Natural killer cell (primary cell): ENCODE results near the gene ARID1B. TPM values are rescaled to one million over a fixed set of nuclear protein-coding genes. Genes with fewer than 3 reads are reported as not detected.

ENCODE experiments used
- ATAC-seq, 3 donors: fragments of 150-1000 bp in 2 of 3; fragments of 200-7000 bp in 1 of 3; cut with Tn5 transposase; 1 replicate in 1 of 3; 2 replicates in 2 of 3; pipeline ENCODE4 v1.10.0; 2021; ENCODE audit warnings: mild to moderate bottlenecking in 2 of 3, moderate library complexity in 2 of 3
- DNase-seq, 2 donors: peaks; one replicate each; pipeline versions ENCODE4 v3.0.0 to v3.0.0-alpha.2; 2013 to 2021; ENCODE audit warnings: mixed read lengths in 1 of 2
- H3K27ac ChIP-seq: one replicate; pipeline ENCODE4 v1.5.1; 2013; ENCODE audit warnings: mild to moderate bottlenecking, low read length
- H3K27me3 ChIP-seq: one replicate; pipeline ENCODE4 v1.6.1; 2013; ENCODE audit warnings: low read length; ENCODE audit not compliant: control insufficient read depth, insufficient read depth
- H3K36me3 ChIP-seq: one replicate; pipeline ENCODE4 v1.6.1; 2013; ENCODE audit warnings: low read length; ENCODE audit not compliant: control insufficient read depth, insufficient read depth
- H3K4me1 ChIP-seq: one replicate; pipeline ENCODE4 v1.6.1; 2013; ENCODE audit warnings: low read length; ENCODE audit not compliant: control insufficient read depth, insufficient read depth
- H3K4me3 ChIP-seq: one replicate; pipeline ENCODE4 v1.5.1; 2013; ENCODE audit warnings: low read length
- H3K9me3 ChIP-seq: one replicate; pipeline ENCODE4 v1.6.1; 2013; ENCODE audit warnings: low read length; ENCODE audit not compliant: control insufficient read depth, insufficient read depth
- H3K27ac Mint-ChIP-seq, 2 donors: one replicate each; pipeline ENCODE4 v1.8.0; 2022; ENCODE audit warnings: mild to moderate bottlenecking in 2 of 2, mixed read lengths in 2 of 2, moderate library complexity in 1 of 2
- H3K27me3 Mint-ChIP-seq, 2 donors: one replicate each; pipeline ENCODE4 v1.8.0; 2022; ENCODE audit warnings: low read depth in 2 of 2, mixed read lengths in 2 of 2
- H3K36me3 Mint-ChIP-seq: one replicate; pipeline ENCODE4 v1.8.0; 2022; ENCODE audit warnings: mixed read lengths
- H3K4me1 Mint-ChIP-seq, 2 donors: one replicate each; pipeline ENCODE4 v1.8.0; 2022; ENCODE audit warnings: mixed read lengths in 2 of 2
- H3K4me3 Mint-ChIP-seq: one replicate; pipeline ENCODE4 v1.8.0; 2022; ENCODE audit warnings: mild to moderate bottlenecking, moderate library complexity, mixed read lengths
- H3K9me3 Mint-ChIP-seq, 2 donors: one replicate each; pipeline ENCODE4 v1.8.0; 2022; ENCODE audit warnings: mixed read lengths in 2 of 2
- WGBS: methylation state at CpG from one replicate; pipeline ENCODE4 v1.1.7; 2013; ENCODE audit warnings: missing lambda C conversion rate; ENCODE audit not compliant: insufficient coverage; 5-methylcytosine and 5-hydroxymethylcytosine counted together
- intact Hi-C: fragments of 100-400 bp; cut with micrococcal nuclease; formaldehyde crosslinking; loops from one replicate; pipeline ENCODE4 v1.14.2; 2022
- total RNA-seq, 4 donors: library from RNA; stranded (reverse); fragments of 120-200 nt in 1 of 4; gene quantifications; one replicate each; pipeline versions ENCODE4 v1.2.3 to v1.2.4, GENCODE V29; 2013 to 2022
- TF ChIP-seq, protein P1 (sequence below): fragments of 200-600 bp; IDR thresholded peaks from one replicate; pipeline ENCODE4 v1.8.0; 2022; ENCODE audit warnings: antibody characterized with exemption

The ARID1B gene
- total RNA-seq, 3 donors from 2014 or later (not counting 1 experiment from before 2014, with no cell fraction given) = 180 to 201 (median 189) TPM

DNA sequence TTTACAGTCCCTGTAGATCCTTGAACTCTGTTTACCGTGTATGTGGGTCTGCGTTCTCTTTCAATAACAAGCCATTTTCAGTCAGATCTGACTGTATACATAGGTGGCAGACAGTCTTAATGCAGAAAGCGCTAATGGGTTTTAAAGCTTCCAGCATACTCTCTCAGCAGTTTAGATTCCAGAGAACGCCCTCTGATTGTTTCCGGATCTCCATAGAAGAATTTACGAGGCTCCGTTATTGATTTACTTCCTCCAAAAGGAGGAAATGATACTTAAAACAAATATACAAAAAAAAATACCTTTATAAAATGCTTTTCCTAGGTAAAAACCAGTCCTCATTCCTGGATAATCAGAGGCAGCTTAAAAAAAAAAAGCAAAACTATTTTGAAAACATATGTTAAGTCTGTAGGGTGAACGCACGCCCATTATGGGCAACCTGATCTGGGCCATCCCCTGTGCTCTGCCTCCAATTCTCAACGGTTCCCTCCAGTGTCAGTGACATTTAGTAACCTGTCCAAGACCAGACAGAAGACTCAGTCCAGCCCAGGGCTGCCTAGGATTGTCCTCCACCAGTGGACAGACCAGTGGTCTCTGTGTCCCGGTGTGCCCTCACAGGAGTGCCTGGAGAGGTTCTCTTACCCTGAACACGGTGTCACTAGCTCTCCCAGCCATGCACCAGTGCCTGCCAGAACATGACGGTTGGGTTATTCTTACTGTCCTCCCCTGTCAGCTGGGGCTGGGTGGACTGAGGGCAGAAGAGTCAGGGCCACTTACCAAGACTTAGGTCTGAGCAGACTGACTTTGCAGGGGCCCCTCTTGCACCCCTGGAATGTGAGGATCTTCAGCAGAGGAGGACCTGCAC lies 217.3 kb downstream of the ARID1B start:
- Histone ChIP-seq H3K4me3 (no peak overlapping the region), H3K9me3 (no peaks in the 10 kb centered on the region), H3K36me3 (no peaks in the 10 kb centered on the region), H3K27me3 (no peaks in the 10 kb centered on the region), H3K27ac (no peak overlapping the region), H3K4me1 (peaks cover 4% of the 10 kb centered on the region)
- Mint-ChIP-seq H3K27me3 (no peaks in the 10 kb centered on the region), H3K4me3 (no peak overlapping the region), H3K27ac (no peak overlapping the region), H3K36me3 (no peaks in the 10 kb centered on the region), H3K9me3 (no peaks in the 10 kb centered on the region), H3K4me1 (peaks cover 39 to 45% of the 10 kb centered on the region in 2 donors)
- DNase-seq = no peak
- intact Hi-C loops = no loop called here
- no peak for ATAC-seq
- 70% methylated on average over 11 of the region's 13 CpGs for WGBS
- TF ChIP-seq, protein P1, sequence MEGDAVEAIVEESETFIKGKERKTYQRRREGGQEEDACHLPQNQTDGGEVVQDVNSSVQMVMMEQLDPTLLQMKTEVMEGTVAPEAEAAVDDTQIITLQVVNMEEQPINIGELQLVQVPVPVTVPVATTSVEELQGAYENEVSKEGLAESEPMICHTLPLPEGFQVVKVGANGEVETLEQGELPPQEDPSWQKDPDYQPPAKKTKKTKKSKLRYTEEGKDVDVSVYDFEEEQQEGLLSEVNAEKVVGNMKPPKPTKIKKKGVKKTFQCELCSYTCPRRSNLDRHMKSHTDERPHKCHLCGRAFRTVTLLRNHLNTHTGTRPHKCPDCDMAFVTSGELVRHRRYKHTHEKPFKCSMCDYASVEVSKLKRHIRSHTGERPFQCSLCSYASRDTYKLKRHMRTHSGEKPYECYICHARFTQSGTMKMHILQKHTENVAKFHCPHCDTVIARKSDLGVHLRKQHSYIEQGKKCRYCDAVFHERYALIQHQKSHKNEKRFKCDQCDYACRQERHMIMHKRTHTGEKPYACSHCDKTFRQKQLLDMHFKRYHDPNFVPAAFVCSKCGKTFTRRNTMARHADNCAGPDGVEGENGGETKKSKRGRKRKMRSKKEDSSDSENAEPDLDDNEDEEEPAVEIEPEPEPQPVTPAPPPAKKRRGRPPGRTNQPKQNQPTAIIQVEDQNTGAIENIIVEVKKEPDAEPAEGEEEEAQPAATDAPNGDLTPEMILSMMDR = no peak

DNA sequence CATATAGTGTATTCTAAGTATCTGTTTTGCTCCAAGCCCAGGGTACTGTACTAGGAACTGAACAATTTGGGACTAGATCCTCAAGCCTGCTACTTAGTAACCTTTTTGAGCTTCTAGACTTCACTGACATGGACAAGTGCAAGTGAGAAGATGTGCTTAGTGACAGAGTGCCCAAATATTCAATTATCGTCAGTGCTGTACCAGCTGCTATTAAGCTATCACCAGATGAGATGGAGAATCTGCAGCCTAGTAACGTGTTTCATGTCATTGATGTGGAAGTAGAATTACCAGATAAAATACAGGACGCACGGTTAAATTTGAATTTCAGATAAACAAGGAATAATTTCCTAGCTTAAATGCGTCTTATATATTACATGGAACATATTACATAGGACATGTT lies 218.3 kb downstream of the ARID1B start:
- Mint-ChIP-seq H3K9me3 (no peaks in the 10 kb centered on the region), H3K36me3 (no peaks in the 10 kb centered on the region), H3K4me3 (no peak overlapping the region), H3K27me3 (no peaks in the 10 kb centered on the region), H3K4me1 (peaks cover 48% of the 10 kb centered on the region in 2 donors), H3K27ac (no peak overlapping the region)
- no peaks in the 10 kb centered on the region for H3K9me3 ChIP-seq
- DNase-seq (no peak), ATAC-seq (no peak)
- H3K36me3 ChIP-seq = no peaks in the 10 kb centered on the region
- no peaks in the 10 kb centered on the region for H3K27me3 ChIP-seq
- intact Hi-C loops = no loop called here
- TF ChIP-seq, protein P1 = no peak
- H3K4me3 ChIP-seq = no peak overlapping the region
- peaks cover 4% of the 10 kb centered on the region for H3K4me1 ChIP-seq
- WGBS = 98% methylated on average over 4 of the region's 5 CpGs
- H3K27ac ChIP-seq = no peak overlapping the region

DNA sequence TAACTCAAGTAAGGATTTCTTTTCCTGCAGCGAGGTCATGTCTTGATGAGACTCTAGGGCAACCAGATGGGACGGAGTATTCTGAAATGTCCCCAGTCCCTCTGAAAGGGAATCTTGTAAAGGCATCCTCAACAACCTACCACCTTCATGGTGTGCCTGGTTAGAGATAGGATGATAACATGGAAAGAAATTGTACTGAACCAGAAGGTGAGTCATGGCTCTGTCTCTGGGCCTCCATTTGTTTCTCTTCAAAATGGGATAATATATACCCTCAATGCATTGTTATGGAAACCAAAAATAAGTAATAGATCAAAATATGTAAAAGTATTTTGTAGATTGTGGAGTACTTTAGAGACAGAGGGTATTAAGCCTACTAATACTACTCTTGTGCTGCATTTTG lies 219.1 kb downstream of the ARID1B start:
- Histone ChIP-seq H3K4me1 (peaks cover 4% of the 10 kb centered on the region), H3K27me3 (no peaks in the 10 kb centered on the region), H3K36me3 (no peaks in the 10 kb centered on the region), H3K9me3 (no peaks in the 10 kb centered on the region), H3K27ac (no peak overlapping the region), H3K4me3 (no peak overlapping the region)
- intact Hi-C loops = no loop called here
- TF ChIP-seq, protein P1 = no peak
- Mint-ChIP-seq H3K36me3 (no peaks in the 10 kb centered on the region), H3K4me1 (peaks cover 48% of the 10 kb centered on the region in 2 donors), H3K4me3 (no peak overlapping the region), H3K9me3 (no peaks in the 10 kb centered on the region), H3K27ac (no peak overlapping the region), H3K27me3 (no peaks in the 10 kb centered on the region)
- WGBS = 100% methylated on average over 1 of the region's 2 CpGs
- ATAC-seq (no peak), DNase-seq (no peak)
